ENCODE results near the gene MITD1.
"Not testable (repeated sequence)": the region's sequence is repeated elsewhere in the genome, so short reads cannot be mapped to it uniquely, and the experiment has no call there.

Gene MITD1

DNA sequence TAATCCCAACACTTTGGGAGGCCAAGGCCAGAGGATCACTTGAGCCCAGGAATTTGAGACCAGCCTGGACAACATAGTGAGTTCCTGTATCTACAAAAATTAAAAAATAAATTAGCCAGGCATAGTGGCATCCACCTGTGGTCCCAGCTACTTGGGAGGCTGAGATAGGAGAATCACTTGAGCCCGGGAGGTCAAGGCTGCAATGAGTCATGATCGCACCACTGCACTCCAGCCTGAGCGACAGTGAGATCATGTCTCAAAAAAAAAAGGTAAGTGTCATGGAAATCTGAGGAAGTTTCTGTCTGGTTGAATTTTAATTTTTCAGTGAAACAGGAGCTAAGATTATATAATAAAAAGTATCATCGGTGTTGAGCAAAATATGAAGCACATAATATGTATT, 41.9 kb downstream of the MITD1 start:
- no peak for DNase-seq
- Histone ChIP-seq H3K9me3 (ENCODE audit: control insufficient read depth, low read length) (no peaks in the 10 kb centered on the region), H3K4me3 (ENCODE audit: insufficient read depth, low read depth, low read length, poor library complexity, severe bottlenecking) (no peak overlapping the region), H3K27me3 (replicated peaks; ENCODE audit: control insufficient read depth, insufficient read depth, low read length, poor library complexity, severe bottlenecking) (no peaks in the 10 kb centered on the region), H3K36me3 (ENCODE audit: control insufficient read depth, insufficient read depth, low read length) (no peaks in the 10 kb centered on the region), H3K4me1 (ENCODE audit: control insufficient read depth, insufficient read depth, low read length, poor library complexity, severe bottlenecking) (peaks cover 4% of the 10 kb centered on the region), H3K27ac (ENCODE audit: insufficient read depth, low read length, poor library complexity, severe bottlenecking) (no peak overlapping the region)

GRCh38 chr2:99135044-99135556, 45.8 kb downstream of the MITD1 start:
- not testable (repeated sequence) for H3K36me3 ChIP-seq (ENCODE audit: control insufficient read depth, insufficient read depth, low read length); DNase-seq

GRCh38 chr2:99127981-99128380, 52.9 kb downstream of the MITD1 start:
- H3K4me1 ChIP-seq (ENCODE audit: control insufficient read depth, insufficient read depth, low read length, poor library complexity, severe bottlenecking) = no peaks in the 10 kb centered on the region
- DNase-seq = no peak
- no peaks in the 10 kb centered on the region for H3K36me3 ChIP-seq (ENCODE audit: control insufficient read depth, insufficient read depth, low read length)
- no peak overlapping the region for H3K4me3 ChIP-seq (ENCODE audit: insufficient read depth, low read depth, low read length, poor library complexity, severe bottlenecking)
- no peak overlapping the region for H3K27ac ChIP-seq (ENCODE audit: insufficient read depth, low read length, poor library complexity, severe bottlenecking)
- H3K27me3 ChIP-seq (replicated peaks; ENCODE audit: control insufficient read depth, insufficient read depth, low read length, poor library complexity, severe bottlenecking) = no peaks in the 10 kb centered on the region
- peaks cover 4% of the 10 kb centered on the region for H3K9me3 ChIP-seq (ENCODE audit: control insufficient read depth, low read length)

More at GRCh38 chr2:99135044-99135556, 45.8 kb downstream of the MITD1 start:
- H3K4me3 ChIP-seq (ENCODE audit: insufficient read depth, low read depth, low read length, poor library complexity, severe bottlenecking); H3K27ac ChIP-seq (ENCODE audit: insufficient read depth, low read length, poor library complexity, severe bottlenecking); H3K27me3 ChIP-seq (replicated peaks; ENCODE audit: control insufficient read depth, insufficient read depth, low read length, poor library complexity, severe bottlenecking); H3K4me1 ChIP-seq (ENCODE audit: control insufficient read depth, insufficient read depth, low read length, poor library complexity, severe bottlenecking); H3K9me3 ChIP-seq (ENCODE audit: control insufficient read depth, low read length): not testable (repeated sequence)

Measured in effector memory CD4-positive, alpha-beta T cell (primary cell).